Psoas muscle (tissue), 8 donors: ENCODE data around the gene IQGAP2. TPM values are rescaled to one million over a fixed set of nuclear protein-coding genes. Genes with fewer than 3 reads are reported as not detected.

Experiments used
- ATAC-seq, 4 donors: fragments of 200-7000 bp; cut with Tn5 transposase; one replicate each; pipeline ENCODE4 v1.9.1; 2020; ENCODE audit warnings: moderate library complexity in 3 of 4, mild to moderate bottlenecking in 2 of 4
- DNase-seq, 2 donors: peaks; one replicate each; pipeline ENCODE4 v3.0.0-alpha.2; 2020
- H3K27ac ChIP-seq: fragments of 200-600 bp; one replicate; pipeline ENCODE4 v1.8.0; 2022
- H3K27me3 ChIP-seq, 3 donors: fragments of 200-600 bp in 1 of 3; one replicate each; pipeline versions ENCODE4 v1.6.1 to v1.8.0; 2013 to 2022; ENCODE audit warnings: low read length in 2 of 3, mild to moderate bottlenecking in 2 of 3, moderate library complexity in 1 of 3; ENCODE audit not compliant: insufficient read depth in 3 of 3
- H3K36me3 ChIP-seq, 2 donors: fragments of 200-600 bp in 1 of 2; one replicate each; pipeline versions ENCODE4 v1.6.1 to v1.8.0; 2013 to 2022; ENCODE audit warnings: low read depth in 1 of 2, mild to moderate bottlenecking in 1 of 2, moderate library complexity in 1 of 2; ENCODE audit not compliant: insufficient read depth in 1 of 2
- H3K4me1 ChIP-seq: fragments of 200-600 bp; one replicate; pipeline ENCODE4 v1.8.0; 2022
- H3K4me3 ChIP-seq: fragments of 200-600 bp; one replicate; pipeline ENCODE4 v1.8.0; 2022; ENCODE audit warnings: mild to moderate bottlenecking
- H3K9me3 ChIP-seq: fragments of 200-600 bp; one replicate; pipeline ENCODE4 v1.8.0; 2022
- CTCF ChIP-seq: fragments of 200-600 bp; IDR thresholded peaks from one replicate; pipeline ENCODE4 v1.8.0; 2022; ENCODE audit warnings: antibody characterized with exemption
- WGBS, 3 donors: extraction: QIAGEN DNeasy Blood & Tissue Kit; methylation state at CpG; one replicate each; pipeline versions ENCODE4 v1.1.6 to v1.1.7; 2013; 5-methylcytosine and 5-hydroxymethylcytosine counted together
- intact Hi-C, 2 donors: fragments of 100-400 bp; cut with DNase I; formaldehyde crosslinking; loops; one replicate each; pipeline versions ENCODE4 v1.11.0 to v1.14.2; 2022
- polyA plus RNA-seq, 3 donors: library from polyadenylated mRNA; stranded (reverse); fragments of 200-250 nt; gene quantifications; one replicate each; pipeline ENCODE4 v1.2.3, GENCODE V29; 2013
- total RNA-seq, 4 donors: library from RNA; stranded (reverse); fragmentation: NEBNext Ultra II Directional in 2 of 4; extraction: Animal tissue kit (Norgen Biotek cat#: 25700) in 2 of 4; gene quantifications; one replicate each; pipeline versions ENCODE4 v1.2.1 to v1.2.4, GENCODE V29; 2021 to 2023
- donor health status: healthy with polysubstance abuse.
- donor health status: DM: no; HTN: no; CAD: no; lungs with moderate emphysema.
- donor health status: Bipolar disorder and iron deficiency.
- donor health status: healthy.
- donor health status: DM: yes; HTN: yes; CAD: no.
- donor health status: DM: no; HTN: no; CAD: no.
- donor health status: DM: no; HTN: no; CAD: no.
- donor health status: DM: yes; HTN: yes; CAD: no.

Gene IQGAP2
- total and polyA plus RNA-seq, 7 donors, result 0.52 to 4.3 (median 1.4) TPM

DNA sequence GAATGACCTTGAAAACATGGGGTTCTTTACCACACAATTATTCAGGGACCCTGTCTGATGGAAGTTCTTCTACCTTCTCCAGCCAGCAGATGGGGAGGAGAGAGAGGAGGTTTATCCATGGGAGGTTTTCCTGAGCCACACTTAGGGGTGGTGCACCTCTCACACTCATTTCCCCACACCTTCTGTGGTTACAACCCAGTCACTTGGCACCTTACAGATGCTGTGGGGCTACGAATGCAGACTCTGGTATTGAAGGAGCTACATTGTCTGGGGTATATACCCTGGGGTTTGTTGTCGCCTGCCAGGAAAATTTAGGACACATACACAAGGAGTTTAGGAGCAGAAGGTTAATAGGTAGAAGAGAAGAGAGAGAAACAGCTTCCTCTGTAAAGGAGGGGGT lies 152.6 kb downstream of the IQGAP2 start:
- Histone ChIP-seq H3K9me3 (no peaks in the 10 kb centered on the region), H3K36me3 (no peaks in the 10 kb centered on the region), H3K4me1 (no peaks in the 10 kb centered on the region), H3K4me3 (no peak overlapping the region), H3K27ac (no peak overlapping the region), H3K27me3 (no peaks in the 10 kb centered on the region)
- no peak for DNase-seq
- intact Hi-C loops, result no loop called here
- 77 to 81% (median 80%) methylated on average over 2 of the region's 2 CpGs for WGBS, 3 donors
- no peak for ATAC-seq
- TF ChIP-seq CTCF, result no peak

- H3K4me3 ChIP-seq, result no peak overlapping the region
- DNase-seq, result no peak
- ATAC-seq, result no peak
- TF ChIP-seq CTCF, result no peak
- intact Hi-C loops, result no loop called here
- H3K9me3 ChIP-seq, result no peaks in the 10 kb centered on the region
- 86 to 93% (median 91%) methylated on average over 4 of the region's 4 CpGs for WGBS, 3 donors
- no peaks in the 10 kb centered on the region for H3K36me3 ChIP-seq
- H3K27me3 ChIP-seq, result no peaks in the 10 kb centered on the region
- no peaks in the 10 kb centered on the region for H3K4me1 ChIP-seq
- H3K27ac ChIP-seq, result no peak overlapping the region
Measured at GRCh38 chr5:76556511-76557221, 153.6 kb downstream of the IQGAP2 start.

GRCh38 chr5:76560952-76561891 lies 158.1 kb downstream of the IQGAP2 start:
- 65 to 66% (median 65%) methylated on average over 5 of the region's 5 CpGs for WGBS, 3 donors
- no peak for ATAC-seq
- intact Hi-C loops, result no loop called here

DNA sequence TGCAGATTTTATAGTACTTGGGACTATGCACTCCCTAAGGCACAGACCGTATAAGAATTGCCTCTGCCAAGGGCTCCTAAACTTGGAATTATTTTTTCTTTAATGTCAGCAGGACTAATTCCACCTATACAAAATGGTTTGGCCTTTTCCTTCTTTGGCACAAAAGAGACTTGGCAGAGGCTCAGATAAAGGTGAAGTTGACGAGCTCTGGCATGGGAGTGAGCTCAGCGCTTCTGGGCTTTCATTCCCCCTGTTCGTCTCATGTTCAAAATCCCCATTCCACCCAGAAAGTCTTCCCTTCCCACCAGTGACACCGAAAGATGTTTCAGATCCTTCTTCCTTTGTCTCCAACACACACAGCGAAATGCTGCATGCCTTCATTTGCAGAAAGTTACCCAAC lies 158.9 kb downstream of the IQGAP2 start:
- intact Hi-C loops, result no loop called here
- no peak for TF ChIP-seq CTCF
- H3K36me3 ChIP-seq, result no peaks in the 10 kb centered on the region
- H3K27me3 ChIP-seq, result no peaks in the 10 kb centered on the region
- no peak overlapping the region for H3K4me3 ChIP-seq
- H3K27ac ChIP-seq, result no peak overlapping the region
- ATAC-seq (no peak), DNase-seq (no peak)
- H3K4me1 ChIP-seq, result no peaks in the 10 kb centered on the region
- H3K9me3 ChIP-seq, result no peaks in the 10 kb centered on the region
- 81 to 82% (median 82%) methylated on average over 6 of the region's 6 CpGs for WGBS, 3 donors

More at GRCh38 chr5:76560952-76561891, 158.1 kb downstream of the IQGAP2 start:
- Histone ChIP-seq H3K4me3 (no peak overlapping the region), H3K36me3 (no peaks in the 10 kb centered on the region), H3K9me3 (no peaks in the 10 kb centered on the region), H3K27me3 (no peaks in the 10 kb centered on the region), H3K27ac (no peak overlapping the region), H3K4me1 (no peaks in the 10 kb centered on the region)
- TF ChIP-seq CTCF, result no peak
- DNase-seq, result no peak
